Measurements from ENCODE around the gene DLEC1.
"Not testable (repeated sequence)": the region's sequence is repeated elsewhere in the genome, so short reads cannot be mapped to it uniquely, and the experiment has no call there.

The DLEC1 gene

GRCh38 chr3:38030126-38031021, 8.6 kb upstream of the DLEC1 start:
- no peak overlapping the region for H3K27ac ChIP-seq
- TF ChIP-seq, protein P1, sequence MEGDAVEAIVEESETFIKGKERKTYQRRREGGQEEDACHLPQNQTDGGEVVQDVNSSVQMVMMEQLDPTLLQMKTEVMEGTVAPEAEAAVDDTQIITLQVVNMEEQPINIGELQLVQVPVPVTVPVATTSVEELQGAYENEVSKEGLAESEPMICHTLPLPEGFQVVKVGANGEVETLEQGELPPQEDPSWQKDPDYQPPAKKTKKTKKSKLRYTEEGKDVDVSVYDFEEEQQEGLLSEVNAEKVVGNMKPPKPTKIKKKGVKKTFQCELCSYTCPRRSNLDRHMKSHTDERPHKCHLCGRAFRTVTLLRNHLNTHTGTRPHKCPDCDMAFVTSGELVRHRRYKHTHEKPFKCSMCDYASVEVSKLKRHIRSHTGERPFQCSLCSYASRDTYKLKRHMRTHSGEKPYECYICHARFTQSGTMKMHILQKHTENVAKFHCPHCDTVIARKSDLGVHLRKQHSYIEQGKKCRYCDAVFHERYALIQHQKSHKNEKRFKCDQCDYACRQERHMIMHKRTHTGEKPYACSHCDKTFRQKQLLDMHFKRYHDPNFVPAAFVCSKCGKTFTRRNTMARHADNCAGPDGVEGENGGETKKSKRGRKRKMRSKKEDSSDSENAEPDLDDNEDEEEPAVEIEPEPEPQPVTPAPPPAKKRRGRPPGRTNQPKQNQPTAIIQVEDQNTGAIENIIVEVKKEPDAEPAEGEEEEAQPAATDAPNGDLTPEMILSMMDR (conservative IDR thresholded peaks at IDR 0.05), result no peak

DNA sequence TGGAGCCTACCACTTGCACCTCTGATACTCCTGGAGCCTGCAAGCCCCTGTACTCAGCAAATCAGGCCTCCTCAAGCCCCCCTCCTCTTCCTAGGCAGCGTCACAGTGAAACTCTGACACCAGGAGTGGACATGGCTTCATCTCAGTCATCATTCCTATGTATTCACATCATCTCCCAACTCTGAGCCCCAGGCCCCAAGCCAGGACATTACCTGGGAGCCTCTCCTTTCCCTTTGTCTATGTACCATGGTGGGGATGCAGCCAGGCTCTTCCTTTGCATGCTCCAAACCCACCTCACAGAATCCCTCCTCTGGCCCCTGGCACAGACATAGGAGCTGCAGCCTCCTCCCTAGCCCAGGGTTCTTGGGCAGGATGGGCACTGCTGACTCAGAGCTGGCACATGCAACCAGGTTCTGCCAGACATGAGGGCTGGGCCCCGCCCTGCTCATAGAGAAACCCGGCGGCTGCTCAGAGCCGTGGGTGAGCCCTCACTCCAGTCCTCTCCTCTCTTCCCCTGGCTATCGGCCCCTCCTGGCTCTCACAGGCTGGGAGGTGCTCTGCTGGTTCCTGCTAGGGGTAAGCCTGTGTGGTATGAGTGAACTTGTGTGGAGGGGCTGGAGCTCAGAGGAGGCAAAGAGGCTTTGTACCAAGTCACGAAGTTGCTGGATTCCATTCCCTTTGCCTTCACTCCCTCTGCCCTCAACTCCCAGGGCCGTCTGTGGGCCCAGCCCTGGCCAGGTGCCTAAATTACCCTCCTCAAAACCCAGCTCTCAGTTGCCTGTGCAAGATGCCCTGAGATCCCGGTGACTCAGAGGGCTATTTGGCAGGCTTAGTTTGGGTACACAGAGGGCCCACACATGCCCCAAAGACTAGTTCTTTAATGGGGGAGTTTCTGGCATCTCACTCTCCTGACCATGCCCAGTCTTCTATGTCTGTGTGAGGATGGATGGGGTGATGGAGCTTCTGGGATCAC, 7.7 kb upstream of the DLEC1 start:
- no peak overlapping the region for H3K27ac ChIP-seq
- TF ChIP-seq, protein P1 (conservative IDR thresholded peaks at IDR 0.05), result no peak

- no peak overlapping the region for H3K27ac ChIP-seq
- TF ChIP-seq, protein P1 (conservative IDR thresholded peaks at IDR 0.05), result no peak
These were observed 6.6 kb upstream of the DLEC1 start for GRCh38 chr3:38032328-38032865.

GRCh38 chr3:38033586-38033985, 5.4 kb upstream of the DLEC1 start:
- not testable (repeated sequence) for H3K27ac ChIP-seq

- H3K27ac ChIP-seq, result not testable (repeated sequence)
These were observed 4.7 kb upstream of the DLEC1 start for GRCh38 chr3:38034335-38034734.

DNA sequence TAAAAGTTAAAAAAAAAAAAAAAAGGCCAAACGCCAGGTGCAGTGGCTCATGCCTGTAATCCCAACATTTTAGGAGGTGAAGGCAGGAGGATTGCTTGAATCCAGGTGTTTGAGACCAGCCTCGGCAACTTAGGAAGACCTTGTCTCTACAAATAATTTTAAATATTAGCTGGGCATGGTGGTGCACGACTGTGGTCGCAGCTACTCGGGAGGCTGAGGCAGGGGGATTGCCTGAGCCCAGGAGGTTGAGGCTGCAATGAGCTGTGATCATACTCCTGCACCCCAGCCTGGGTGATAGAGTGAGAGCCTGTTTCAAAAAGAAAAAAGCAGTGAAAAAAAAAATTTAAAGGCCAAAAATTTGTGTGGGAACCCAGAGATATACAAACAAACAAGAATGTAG, 2.7 kb upstream of the DLEC1 start:
- TF ChIP-seq, protein P1 (conservative IDR thresholded peaks at IDR 0.05), result no peak
- H3K27ac ChIP-seq, result no peak overlapping the region

DNA sequence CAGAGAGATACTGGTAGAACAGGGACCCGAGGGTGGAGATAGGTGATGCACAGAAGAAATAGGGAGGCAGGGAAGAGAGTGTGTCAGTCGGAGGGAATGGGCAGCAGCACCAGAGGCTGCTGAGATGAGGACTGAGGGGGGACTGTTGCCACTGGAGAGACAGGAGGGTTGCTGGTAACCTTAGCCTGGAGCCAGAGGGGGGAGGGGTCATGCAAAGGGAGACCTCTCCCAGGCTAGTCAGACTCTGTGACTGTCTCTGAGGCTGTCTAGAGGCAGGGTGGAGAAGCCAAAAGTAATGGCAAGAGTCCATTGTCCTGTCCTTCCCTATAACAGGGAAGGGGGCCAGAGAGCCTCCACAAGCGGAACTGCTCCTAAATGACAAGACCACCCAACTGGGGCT, 2.1 kb upstream of the DLEC1 start:
- H3K27ac ChIP-seq, result no peak overlapping the region
- TF ChIP-seq, protein P1 (conservative IDR thresholded peaks at IDR 0.05), result no peak

GRCh38 chr3:38038447-38038911, 529 bp upstream of the DLEC1 start:
- TF ChIP-seq, protein P1 (conservative IDR thresholded peaks at IDR 0.05), result no peak
- H3K27ac ChIP-seq, result no peak overlapping the region

Data from VCaP (cell line).